GM12872 (cell line): ENCODE results near the gene FABP7.

Source experiments
- TF ChIP-seq, protein P1 (sequence below): IDR thresholded peaks from 3 replicates; pipeline ENCODE4 v1.5.1; 2011; ENCODE audit warnings: low read depth, mild to moderate bottlenecking, low read length, moderate library complexity; ENCODE audit not compliant: insufficient read depth

Gene FABP7

DNA sequence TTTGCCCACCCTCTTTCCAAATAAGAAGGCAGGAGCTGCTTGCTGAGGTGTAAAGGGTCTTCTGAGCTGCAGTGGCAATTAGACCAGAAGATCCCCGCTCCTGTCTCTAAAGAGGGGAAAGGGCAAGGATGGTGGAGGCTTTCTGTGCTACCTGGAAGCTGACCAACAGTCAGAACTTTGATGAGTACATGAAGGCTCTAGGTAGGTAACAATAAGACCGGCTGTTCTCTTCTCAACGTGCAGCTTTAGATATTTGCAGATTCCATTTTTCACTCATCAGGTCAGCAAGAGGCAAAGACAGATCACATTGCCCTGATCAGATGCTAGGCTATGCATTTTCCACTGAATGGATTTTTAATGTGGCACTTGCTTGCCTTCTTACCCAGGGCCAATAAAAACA, at the start of gene FABP7:
Gene FABP7 (plus strand): TSS at position 50 of the 400 bp plus-strand sequence. CDS start 79 bp downstream, at position 129.
- TF ChIP-seq, protein P1, sequence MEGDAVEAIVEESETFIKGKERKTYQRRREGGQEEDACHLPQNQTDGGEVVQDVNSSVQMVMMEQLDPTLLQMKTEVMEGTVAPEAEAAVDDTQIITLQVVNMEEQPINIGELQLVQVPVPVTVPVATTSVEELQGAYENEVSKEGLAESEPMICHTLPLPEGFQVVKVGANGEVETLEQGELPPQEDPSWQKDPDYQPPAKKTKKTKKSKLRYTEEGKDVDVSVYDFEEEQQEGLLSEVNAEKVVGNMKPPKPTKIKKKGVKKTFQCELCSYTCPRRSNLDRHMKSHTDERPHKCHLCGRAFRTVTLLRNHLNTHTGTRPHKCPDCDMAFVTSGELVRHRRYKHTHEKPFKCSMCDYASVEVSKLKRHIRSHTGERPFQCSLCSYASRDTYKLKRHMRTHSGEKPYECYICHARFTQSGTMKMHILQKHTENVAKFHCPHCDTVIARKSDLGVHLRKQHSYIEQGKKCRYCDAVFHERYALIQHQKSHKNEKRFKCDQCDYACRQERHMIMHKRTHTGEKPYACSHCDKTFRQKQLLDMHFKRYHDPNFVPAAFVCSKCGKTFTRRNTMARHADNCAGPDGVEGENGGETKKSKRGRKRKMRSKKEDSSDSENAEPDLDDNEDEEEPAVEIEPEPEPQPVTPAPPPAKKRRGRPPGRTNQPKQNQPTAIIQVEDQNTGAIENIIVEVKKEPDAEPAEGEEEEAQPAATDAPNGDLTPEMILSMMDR = no peak

GRCh38 chr6:122730334-122730733, 49.2 kb upstream of the FABP7 start:
- TF ChIP-seq, protein P1 = no peak

GRCh38 chr6:122730775-122731386, 48.6 kb upstream of the FABP7 start:
- TF ChIP-seq, protein P1 = peak; percentile 68

DNA sequence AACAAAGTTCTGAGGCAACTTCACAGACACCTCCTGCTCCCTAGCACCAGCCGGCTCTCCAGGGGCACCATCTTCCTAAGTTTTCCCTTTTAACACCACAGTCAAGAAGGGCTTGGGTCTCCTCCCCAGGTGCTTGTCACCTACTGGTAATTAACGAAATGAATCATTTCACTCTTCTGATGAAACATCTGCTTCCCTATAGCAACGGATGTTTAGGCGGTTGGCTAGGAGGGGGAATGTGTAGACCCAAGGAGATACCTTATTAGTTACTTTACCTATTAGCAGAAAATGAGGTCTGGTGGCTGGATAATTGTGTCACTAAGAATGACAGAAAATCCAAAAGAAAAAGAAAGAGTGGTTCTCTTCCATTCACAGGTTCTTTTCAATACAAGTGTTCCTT, 46.3 kb upstream of the FABP7 start:
- TF ChIP-seq, protein P1 = no peak

GRCh38 chr6:122734529-122735395, 44.8 kb upstream of the FABP7 start:
- TF ChIP-seq, protein P1 = no peak

DNA sequence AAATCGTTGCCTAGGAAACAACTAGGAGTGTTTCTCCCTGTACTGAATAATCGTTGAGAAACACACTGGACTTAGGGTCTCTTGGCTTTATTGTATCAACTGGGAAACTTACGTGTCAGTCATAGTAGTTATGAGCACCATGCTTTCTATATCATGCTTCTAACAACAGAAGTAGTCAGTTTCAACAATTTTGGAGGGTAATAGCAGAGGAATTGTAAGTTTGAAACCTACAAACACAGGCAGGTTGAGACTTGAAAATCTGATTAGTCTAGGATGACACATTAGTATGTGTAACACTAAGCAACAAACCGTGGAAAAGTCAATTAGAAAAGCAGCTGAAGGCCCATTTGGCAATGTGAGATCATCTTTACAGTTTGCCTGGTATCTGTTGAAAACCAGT, 43.9 kb upstream of the FABP7 start:
- TF ChIP-seq, protein P1 = no peak

DNA sequence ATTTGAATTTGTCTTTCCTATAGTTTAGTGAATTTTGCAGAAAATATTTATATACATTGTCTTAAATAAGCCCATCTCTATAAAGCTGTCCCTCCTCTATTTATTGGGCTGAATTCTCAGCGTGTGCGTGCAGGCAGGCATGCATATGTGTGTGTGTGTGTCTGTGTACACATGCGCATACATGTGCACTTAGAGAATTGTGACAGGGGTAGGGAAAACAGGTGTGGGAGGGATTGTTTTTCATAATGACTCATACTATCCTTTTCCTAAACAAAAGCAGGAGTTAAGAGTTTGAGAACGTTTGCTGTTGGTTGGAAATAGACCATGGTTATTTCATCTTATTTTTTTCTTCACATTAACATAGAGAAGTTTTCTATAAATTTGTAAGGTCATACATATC, 43.4 kb upstream of the FABP7 start:
- TF ChIP-seq, protein P1 = no peak
